Measurements from ENCODE around the gene MPHOSPH6.
"Not testable (repeated sequence)": the region's sequence is repeated elsewhere in the genome, so short reads cannot be mapped to it uniquely, and the experiment has no call there.

Gene MPHOSPH6

GRCh38 chr16:82167670-82168069 is 2.4 kb downstream of the MPHOSPH6 start:
- no peak for DNase-seq

- DNase-seq: no peak
These were observed 9.8 kb downstream of the MPHOSPH6 start for GRCh38 chr16:82160226-82160625.

DNA sequence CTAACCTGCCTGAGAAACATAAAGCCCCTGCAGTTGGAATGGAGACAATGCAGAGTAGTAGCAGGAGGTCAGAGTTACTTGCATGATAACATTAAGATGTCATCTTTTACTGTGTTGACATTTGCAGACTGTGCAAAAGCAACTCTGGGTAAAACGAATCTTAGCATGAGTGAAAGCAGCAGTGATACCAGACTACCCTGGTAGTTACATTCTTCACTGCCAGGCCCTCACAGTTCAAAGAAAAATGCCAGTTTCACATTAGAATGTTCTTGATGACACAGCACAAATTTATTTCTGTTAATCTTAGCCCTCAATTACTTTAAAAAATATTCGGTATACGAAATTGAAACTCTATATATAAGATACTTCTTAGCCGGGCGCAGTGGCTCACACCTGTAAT is 12.2 kb downstream of the MPHOSPH6 start:
- DNase-seq: no peak

GRCh38 chr16:82157534-82157812 is 12.6 kb downstream of the MPHOSPH6 start:
- no peak for DNase-seq

DNA sequence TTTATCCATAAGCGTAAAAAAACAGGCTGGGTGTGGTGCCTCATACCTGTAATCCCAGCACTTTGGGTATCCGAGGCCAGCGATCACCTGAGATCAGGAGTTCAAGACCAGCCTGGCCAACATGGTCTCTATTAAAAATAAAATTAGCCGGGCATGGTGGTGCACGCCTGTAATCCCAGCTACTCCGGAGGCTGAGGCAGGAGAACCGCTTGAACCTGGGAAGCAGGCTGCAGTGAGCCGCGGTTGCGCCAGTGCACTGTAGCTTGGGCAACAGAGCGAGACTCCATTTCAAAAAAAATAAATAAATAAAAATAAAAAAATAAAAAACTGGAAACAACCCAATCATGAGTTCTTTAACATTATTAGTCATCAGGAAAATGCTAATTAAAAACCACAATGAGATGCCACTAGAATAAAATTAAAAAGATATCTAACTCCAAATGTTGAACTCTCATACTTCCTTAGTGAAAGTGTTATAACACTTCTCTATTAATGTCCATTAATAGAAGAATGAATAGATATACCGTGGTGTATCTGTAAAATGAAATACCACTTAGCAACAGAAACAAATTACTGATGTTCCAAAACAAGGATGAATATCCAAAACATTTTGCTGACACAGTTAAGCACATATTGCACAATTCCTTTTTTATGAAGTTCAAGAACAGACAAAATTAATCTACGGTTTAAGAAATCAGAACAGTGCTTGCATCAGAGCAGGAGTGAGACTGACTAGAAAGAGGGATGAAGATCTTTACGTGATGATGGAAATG is 13.1 kb downstream of the MPHOSPH6 start:
- no peak for DNase-seq

DNA sequence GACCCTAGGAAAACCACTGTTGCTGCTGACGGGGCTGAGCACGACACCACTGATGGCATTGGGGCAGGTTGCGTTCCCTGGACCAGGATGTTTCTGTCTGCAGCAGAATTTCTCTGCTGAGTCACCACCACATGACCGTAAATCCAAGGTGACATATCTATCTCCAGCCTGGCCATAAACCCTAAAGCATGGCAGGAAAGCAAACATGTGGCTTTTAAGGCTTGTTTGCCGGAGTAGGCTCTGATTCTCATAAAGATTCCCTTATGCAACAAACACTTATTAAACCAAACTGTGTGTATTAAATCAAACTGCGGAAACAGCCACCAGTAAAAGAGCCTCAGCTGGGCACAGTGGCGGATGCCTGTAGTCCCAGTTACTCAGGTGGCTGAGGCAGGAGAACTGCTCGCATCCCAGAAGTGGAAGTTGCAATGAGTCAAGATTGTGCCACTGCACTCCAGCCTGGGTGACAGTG is 17.3 kb downstream of the MPHOSPH6 start:
- DNase-seq: no peak

DNA sequence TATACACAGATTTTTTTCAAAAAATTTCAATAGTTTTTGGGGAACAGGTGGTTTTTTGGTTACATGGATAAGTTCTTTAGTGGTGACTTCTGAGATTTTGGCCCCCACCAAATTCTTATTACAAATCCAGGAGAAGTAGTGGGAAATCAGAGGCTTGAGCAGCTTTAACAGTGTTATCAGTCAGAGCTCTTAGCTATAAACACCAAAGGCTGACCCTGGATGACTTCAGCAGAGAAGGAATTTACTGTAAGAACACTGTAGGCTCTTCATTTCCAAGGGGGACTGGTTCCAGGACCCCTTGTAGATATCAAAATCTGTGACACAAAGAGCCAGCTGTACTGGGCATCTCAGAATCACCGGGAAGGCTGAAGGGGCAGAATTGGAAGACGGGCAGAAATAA is 17.8 kb downstream of the MPHOSPH6 start:
- no peak for DNase-seq

DNA sequence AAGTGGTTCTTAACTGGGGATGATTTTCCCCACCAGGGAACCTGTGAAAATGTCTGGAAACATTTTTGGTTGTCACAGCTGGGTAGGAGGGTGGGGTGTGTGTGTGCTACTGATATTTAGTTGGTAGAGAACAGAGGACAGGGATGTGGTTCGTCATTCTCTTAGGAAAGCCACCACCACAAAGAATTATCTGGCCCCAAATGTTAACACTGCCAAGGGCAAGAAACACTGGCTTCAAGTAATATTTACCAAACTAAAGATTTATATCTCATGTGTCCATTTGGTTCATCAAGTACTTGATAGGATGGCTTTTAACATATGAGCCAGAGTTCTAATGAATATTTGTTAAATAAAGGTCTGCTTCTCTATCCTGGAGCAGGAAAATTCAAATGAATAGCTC is 19.5 kb downstream of the MPHOSPH6 start:
- no peak for DNase-seq

DNA sequence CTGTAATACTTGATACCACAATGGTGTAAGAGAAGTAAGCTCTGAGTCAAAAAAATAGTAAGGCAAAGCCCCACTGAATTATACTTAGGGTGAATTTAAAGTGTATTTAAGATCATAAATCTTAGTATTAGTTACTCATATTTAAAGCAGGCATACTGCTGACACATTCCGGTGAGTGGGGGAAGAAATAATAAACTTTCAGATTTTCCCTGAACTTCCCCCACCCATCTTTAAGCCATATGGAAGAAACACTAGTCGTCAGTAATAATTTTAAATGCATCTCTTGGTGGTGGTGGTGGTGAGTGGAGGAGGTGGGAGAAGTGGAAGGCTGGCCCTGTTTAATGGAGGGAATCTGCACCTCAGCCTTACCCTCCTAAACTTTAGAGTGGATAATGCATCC is 20.5 kb downstream of the MPHOSPH6 start:
- DNase-seq: no peak

- DNase-seq: no peak
These were observed 22.5 kb downstream of the MPHOSPH6 start for GRCh38 chr16:82147546-82147945.

DNA sequence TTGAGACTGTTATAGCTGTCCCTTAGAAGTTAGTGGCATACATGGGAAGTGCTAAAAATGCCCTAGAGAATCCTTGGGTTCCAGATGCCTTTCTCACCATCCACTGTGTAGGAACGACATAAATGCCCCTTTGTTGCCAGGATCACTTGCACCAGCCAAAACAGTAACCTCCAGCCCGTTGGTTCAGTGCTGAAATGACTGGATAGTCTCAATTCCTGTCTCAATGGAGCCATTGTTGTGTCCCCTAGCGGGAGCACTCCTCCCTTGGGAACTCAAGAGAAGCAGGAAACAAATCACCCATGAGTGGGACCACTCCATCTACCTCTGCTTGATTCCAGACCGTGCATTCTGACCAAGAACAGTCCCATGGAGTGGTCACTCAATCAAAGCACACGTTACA is 23.1 kb downstream of the MPHOSPH6 start:
- no peak for DNase-seq

- no peak for DNase-seq
These were observed 23.5 kb downstream of the MPHOSPH6 start for GRCh38 chr16:82146556-82146955.

DNA sequence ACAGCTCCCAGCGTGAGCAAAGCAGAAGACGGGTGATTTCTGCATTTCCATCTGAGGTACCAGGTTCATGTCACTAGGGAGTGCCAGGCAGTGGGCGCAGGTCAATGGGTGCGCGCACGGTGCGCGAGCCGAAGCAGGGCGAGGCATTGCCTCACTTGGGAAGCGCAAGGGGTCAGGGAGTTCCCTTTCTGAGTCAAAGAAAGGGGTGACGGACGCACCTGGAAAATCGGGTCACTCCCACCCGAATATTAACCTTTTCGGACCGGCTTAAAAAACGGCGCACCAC is 30.8 kb downstream of the MPHOSPH6 start:
- DNase-seq: not testable (repeated sequence)

- DNase-seq: no peak
These were observed 31.3 kb downstream of the MPHOSPH6 start for GRCh38 chr16:82138478-82139285.

DNA sequence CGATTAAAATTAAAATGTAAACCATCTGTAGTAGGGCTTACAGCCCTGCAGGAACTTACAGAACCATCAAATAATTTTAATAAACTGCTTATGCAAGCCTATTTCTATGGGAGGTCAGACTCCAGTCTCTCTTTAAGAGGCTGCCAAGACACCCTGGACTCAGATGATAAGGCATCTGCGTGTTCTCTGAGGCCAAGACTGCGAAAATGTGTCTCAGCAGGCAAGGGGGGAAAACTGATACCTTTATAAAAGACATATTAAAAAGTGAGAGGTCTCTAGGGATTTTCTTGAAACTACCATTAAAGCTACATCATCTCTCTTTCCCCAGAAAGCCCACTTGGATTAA is 32.2 kb downstream of the MPHOSPH6 start:
- DNase-seq: no peak

DNA sequence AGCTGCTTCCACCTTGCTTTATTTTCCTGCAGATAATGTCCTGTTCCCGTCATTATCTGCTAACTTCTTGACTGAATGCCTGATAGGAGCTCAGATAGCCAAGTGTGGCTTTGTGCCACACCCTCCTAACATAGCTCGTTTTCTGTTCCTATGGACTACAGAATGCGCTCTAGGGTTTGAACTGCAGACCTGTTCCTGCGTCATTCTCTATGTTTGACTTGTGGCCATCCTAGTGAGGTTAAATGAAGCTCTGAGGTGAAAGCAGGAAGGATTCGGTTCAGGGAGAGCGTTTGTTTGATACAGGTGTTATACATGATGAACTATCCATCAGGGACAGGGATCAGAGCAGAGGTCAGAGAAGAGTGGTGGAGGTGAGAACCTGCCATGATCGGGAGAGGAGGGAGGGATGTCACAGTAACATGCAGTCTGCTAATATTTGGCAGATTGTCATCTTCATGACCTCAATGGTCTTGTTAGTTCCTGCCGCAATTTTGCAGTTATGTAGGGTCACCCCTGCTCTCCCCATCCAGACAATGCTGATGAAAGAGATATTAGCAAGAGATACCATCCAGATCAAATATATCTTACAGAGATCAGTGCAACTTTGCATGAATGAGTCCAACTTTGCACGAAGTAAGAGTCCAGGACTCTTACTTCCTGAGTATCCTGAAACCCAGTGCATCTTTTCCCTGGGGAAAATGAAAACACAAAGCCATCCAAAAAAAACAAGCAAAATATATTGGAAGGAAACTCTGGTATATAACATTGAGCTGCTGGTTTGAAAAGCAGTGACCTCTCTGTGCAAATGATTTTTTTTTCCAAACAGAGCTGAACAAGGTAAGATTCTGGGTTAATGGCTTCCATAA is 32.8 kb downstream of the MPHOSPH6 start:
- DNase-seq: no peak

DNA sequence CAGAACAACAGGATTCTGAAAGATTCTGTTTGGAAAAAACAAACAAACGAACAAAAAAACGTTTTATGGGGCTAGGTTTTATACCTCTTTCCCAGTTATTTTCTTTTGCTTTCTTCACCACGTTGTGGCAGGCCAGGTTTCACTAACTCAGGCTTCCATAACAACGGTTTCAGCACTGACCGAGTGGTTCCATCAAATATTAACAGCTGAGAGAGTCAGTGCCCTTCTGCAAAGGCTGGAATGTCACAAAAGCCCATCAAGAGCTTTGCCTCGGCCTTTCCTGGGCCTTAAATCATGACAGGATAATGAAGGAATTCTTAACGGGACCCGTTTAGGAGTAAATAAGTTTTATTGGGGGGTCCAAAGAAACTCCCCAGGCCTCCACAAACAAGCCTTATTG is 34.2 kb downstream of the MPHOSPH6 start:
- DNase-seq: no peak

DNA sequence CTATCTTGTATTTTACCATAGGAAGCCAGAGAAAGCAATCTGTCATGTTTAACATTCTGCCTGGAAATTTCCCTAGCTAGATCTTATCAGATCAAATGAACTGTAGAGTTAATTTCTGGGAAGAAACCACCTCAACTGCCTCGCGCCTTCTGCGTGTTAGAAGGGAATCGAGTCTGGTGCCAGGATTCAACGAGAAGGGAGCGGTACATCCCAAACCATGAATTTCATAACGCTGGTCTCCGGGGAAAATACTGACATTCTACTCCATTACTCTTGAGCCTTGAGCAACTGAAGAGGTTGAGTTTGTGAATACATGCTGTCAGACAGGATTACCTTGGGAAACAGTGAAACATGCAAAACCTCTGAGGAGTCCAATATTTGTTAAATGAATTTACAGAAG is 35.2 kb downstream of the MPHOSPH6 start:
- DNase-seq: no peak

GRCh38 chr16:82133798-82134197 is 36.2 kb downstream of the MPHOSPH6 start:
- DNase-seq: peak in 1 of 5 donors; percentile 40

DNA sequence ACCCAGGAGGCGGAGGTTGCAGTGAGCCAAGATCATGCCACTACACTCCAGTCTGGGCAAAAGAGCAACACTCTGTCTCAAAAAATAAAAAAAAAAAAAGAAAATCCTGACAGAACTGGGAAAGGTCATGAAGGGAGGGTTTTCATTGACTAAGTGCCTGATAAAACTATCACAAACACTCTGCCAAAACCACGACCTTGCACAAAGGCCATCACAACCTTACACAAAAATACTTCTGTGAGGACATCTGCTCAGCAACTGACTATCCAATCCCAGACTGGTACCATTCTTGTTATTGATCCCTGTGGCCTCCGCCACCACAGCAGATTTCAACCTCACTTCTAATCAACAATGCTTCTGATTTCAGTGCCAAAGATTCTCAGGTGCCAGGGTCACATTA is 40.1 kb downstream of the MPHOSPH6 start:
- DNase-seq: no peak

- DNase-seq: no peak
These were observed 45.4 kb downstream of the MPHOSPH6 start for GRCh38 chr16:82124651-82125050.

DNA sequence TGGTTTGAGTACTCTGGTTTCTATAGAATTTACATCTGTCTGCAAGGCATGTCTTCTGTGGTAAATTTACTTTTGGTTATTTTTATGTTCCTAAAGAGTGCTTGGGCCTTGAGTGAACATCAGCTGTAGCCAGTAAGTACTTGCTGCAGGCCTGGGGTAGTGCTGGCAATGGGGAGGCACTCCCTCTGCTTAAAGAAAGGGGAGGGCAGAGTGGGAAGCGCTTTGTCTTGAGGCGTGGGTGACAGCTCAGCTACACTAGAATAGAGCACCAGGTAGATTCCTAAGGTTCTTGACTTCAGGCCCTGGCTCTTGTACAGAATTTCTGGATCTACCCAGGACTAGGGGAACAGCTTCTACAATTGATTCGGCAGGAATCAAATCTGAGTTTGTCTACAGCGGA is 50.6 kb downstream of the MPHOSPH6 start:
- DNase-seq: no peak

- no peak for DNase-seq
These were observed 51.3 kb downstream of the MPHOSPH6 start for GRCh38 chr16:82118749-82119148.

GRCh38 chr16:82116535-82116934 is 53.5 kb downstream of the MPHOSPH6 start:
- no peak for DNase-seq

All from T-helper 1 cell (primary cell).